ENCODE results near the gene HNF4A.
"Not testable (repeated sequence)": the region's sequence is repeated elsewhere in the genome, so short reads cannot be mapped to it uniquely, and the experiment has no call there.

HNF4A gene

GRCh38 chr20:44355498-44356352, at the start of gene HNF4A:
Gene HNF4A (plus strand): TSS chr20:44355699. CDS start chr20:44355805, 106 bp downstream.
- DNase-seq = no peak

DNA sequence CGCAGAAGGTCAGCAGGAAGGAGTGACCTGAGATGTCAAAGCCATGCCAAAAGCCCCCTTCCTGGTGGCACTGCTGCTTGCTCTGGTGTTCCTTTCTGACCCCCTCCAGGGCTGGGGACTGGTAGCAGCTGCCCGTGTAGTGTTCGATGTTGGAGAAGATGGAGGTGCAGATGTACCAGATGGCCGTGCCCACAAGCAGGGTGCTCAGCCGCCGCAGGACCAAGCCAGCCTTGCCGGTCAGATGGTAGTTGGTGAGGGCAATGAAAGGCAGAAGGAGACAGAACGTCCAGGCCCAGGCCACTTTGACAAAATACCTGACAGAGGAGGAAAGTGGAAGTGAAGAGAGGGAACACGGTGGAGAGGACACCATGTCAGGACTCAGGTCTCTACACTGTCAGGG, 48.6 kb upstream of the HNF4A start:
- no peak for DNase-seq

DNA sequence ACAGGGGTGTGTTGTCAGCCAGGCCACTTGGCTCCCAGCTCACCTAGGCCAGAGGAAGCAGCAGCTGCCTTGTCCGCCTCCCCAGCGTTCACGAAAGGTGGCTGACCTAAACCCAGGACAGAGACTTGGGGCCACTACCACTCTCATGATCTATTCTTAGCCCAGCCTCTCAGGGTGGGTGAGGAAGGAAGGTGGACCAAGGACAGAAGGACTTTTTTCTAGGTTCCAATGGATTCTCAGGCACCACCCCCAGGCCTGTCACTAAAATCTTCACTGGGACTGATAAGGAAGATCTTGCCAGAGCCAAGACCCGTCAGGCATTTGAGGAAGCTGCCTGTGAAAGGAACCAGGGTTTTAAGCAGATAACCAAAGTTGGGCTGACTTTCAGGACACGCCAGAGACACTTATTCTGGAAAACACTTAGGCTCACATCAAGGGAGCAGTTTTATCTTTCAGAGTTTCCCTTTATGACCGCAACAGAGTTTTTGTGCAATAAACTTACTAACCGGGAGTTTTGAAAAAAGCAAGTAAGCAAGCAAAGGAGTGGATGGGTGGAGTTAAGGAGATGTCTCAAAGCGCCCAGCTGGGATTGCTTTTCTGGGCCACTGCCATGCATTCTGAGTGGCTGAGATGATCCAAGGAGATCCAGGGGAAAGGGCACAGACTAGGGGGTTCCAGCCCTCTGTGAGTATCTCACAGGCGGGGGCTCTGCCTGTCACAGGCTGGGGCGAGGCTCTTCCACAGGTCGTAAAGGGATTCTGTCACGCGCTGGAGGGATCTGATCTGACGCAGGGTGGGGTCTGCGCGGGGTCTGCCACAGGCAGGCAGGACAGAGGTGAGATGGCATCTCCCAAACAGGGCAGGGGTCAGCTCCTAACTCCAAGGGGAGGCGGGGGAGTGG, 45.5 kb upstream of the HNF4A start:
- no peak for DNase-seq

- peak; percentile 97 for DNase-seq
Observed at GRCh38 chr20:44310664-44311639, 44.5 kb upstream of the HNF4A start, which contains the start of gene FITM2. Gene FITM2 (minus strand): TSS chr20:44311202. CDS start chr20:44311148, 54 bp downstream.

- no peak for DNase-seq
Observed at GRCh38 chr20:44314870-44315269, 40.6 kb upstream of the HNF4A start.

- no peak for DNase-seq
Observed at GRCh38 chr20:44319839-44320422, 35.6 kb upstream of the HNF4A start.

DNA sequence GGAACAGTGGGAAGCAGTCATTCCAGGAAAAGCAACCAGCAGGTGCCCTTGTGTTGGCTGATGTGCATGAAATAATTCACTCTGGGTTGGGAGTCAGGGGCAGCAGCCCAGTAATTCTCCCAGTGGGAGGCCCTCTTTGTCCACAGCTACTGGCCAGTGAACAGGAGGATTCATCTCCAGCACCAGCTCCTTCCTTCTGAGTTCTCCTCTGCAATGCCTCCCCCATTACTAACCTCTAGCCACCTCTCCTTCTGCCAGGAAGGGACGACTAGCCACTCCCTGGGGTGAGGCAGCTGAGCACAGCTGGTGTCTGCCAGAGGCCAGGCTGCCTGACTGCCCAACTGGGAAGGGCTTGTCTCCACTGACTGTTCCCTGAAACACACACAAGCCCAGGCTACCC, 31.2 kb upstream of the HNF4A start:
- no peak for DNase-seq

- DNase-seq = no peak
Observed at GRCh38 chr20:44326391-44327159, 28.9 kb upstream of the HNF4A start.

GRCh38 chr20:44327748-44328147, 27.8 kb upstream of the HNF4A start:
- DNase-seq = not testable (repeated sequence)

- no peak for DNase-seq
Observed at GRCh38 chr20:44328428-44328827, 27.1 kb upstream of the HNF4A start.

- no peak for DNase-seq
Observed at GRCh38 chr20:44331201-44331600, 24.3 kb upstream of the HNF4A start.

DNA sequence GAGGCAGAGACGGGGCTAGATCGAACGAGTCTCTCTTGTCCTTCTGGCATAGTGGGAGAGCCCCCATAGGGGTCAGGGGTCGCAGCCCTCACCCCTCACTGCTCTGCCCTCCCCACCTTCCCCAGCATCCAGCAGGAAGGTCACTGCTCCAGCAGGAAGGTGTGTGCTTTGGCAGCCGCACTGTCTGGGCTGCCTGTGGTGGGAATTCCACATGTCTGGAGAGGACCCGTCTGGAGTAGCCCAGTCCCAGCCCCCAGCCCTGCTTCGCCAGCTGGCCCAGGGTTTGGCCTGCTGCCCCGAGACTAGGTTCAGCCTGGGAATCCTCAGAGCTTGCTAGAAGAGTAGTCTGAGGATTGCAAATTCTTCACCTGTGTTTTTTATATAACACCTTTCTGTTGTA, 21.2 kb upstream of the HNF4A start:
- DNase-seq = no peak

DNA sequence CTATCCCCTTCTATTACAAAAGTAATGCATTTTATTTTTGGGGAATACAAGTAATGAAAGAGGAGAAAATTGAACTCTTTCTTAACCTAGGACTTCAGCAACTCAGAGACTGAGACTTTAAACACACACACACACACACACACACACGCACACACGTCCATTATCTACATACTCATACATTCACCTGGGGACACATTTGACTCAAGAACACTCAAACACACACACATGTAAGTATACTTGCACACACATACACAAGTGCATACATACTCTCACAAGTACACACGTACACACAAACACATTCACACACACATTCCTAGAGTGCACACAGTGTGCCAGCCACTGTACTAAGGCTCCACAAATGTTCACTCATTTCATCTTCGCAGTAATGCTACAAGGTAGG, 20.8 kb upstream of the HNF4A start:
- DNase-seq = no peak

DNA sequence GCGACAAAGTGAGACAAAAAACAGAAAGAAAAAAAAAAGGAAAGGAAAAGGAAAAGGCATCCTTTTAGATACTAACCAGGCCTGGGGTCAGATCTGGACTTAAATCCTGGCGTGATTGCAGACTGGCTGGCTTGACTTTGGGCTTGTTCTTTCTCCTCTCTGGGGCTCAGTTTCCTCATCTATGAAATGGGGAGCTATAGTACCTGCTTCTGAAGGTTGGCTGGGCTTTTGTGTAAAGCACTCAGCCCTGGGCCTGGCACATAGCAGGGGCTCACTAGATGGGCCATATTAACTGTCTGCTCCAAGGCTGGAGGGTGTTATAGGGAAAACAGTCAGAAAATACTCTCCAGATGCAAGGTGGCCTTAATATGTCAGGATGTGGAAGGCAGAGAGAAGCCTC, 19.8 kb upstream of the HNF4A start:
- DNase-seq = no peak

- no peak for DNase-seq
Observed at GRCh38 chr20:44336086-44336485, 19.4 kb upstream of the HNF4A start.

DNA sequence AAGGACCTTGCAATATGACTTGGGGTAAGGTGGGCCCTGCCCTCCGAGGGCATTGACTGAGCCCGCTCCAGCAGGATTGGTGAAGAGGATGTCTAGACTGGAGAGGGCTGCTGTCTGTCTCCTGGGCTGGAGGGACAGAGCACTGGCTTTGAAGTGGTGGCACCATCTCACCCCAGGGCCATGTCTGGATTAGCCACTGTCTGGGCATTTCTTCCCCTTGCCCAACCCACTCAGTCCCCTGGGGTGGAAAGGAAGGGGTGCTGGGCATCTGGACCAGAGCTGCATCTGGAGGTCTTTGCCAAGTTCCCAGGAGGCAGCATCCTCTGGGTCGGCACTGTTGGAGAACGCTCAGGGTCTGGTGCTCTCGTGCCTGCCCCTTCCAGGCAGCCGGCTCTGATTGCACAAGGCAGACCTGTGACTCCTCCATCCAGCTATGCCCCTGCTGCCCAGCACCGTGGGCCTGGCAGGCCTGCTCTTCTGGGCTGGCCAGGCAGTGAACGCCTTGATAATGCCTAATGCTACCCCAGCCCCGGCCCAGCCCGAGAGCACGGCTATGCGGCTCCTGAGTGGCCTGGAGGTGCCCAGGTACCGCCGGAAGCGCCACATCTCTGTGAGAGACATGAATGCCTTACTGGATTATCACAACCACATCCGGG, 18.6 kb upstream of the HNF4A start, which contains the start of gene R3HDML:
R3HDML (plus strand) TSS at position 319 of the 656 bp plus-strand sequence; CDS start at position 434, 115 bp downstream.
- no peak for DNase-seq

- DNase-seq = no peak
Observed at GRCh38 chr20:44342248-44342647, 13.3 kb upstream of the HNF4A start.

GRCh38 chr20:44343162-44343675, 12.3 kb upstream of the HNF4A start:
- no peak for DNase-seq

- DNase-seq = no peak
Observed at GRCh38 chr20:44344723-44345122, 10.8 kb upstream of the HNF4A start.

GRCh38 chr20:44345147-44345546, 10.4 kb upstream of the HNF4A start:
- DNase-seq = no peak

Measured in CD4-positive, alpha-beta T cell treated with Interferon gamma for 1 hour (primary cell).